MM.1S (cell line): ENCODE data around the gene WFDC6.

Source experiments
- DNase-seq: peaks from one replicate; pipeline ENCODE4 v3.0.0-alpha.2; 2015
- H2AFZ ChIP-seq: fragments of 300-600 bp; sonication (generic); 2 replicates; pipeline ENCODE4 v1.6.0; 2016; ENCODE audit warnings: antibody characterized with exemption, low read length
- H3F3A ChIP-seq: fragments of 300-600 bp; sonication (generic); 2 replicates; pipeline ENCODE4 v1.6.1; 2016; ENCODE audit warnings: mild to moderate bottlenecking, antibody characterized with exemption, low read length, moderate library complexity, mixed read lengths; ENCODE audit not compliant: insufficient read depth
- H3K27ac ChIP-seq: fragments of 300-600 bp; sonication (generic); 2 replicates; pipeline ENCODE4 v1.5.1; 2016; ENCODE audit warnings: mild to moderate bottlenecking, low read length
- H3K27me3 ChIP-seq: fragments of 300-600 bp; sonication (generic); replicated peaks from 2 replicates; pipeline ENCODE4 v1.6.0; 2016; ENCODE audit warnings: low read length; ENCODE audit not compliant: insufficient read depth
- H3K36me3 ChIP-seq: fragments of 300-600 bp; sonication (generic); replicated peaks from 2 replicates; pipeline ENCODE4 v1.6.1; 2016; ENCODE audit warnings: mild to moderate bottlenecking, low read length, mixed read lengths; ENCODE audit not compliant: insufficient read depth
- H3K4me1 ChIP-seq: fragments of 300-600 bp; sonication (generic); 2 replicates; pipeline ENCODE4 v1.6.1; 2016; ENCODE audit warnings: low read length, mixed read lengths
- H3K4me2 ChIP-seq: fragments of 300-600 bp; sonication (generic); 2 replicates; pipeline ENCODE4 v1.6.0; 2016; ENCODE audit warnings: low read depth, low read length
- H3K4me3 ChIP-seq: fragments of 300-600 bp; sonication (generic); 2 replicates; pipeline ENCODE4 v1.5.1; 2016; ENCODE audit warnings: low read length, mixed read lengths
- H3K79me2 ChIP-seq: fragments of 300-600 bp; sonication (generic); 2 replicates; pipeline ENCODE4 v1.6.1; 2016; ENCODE audit warnings: mixed run types, low read length, mixed read lengths
- H3K9ac ChIP-seq: fragments of 300-600 bp; sonication (generic); 2 replicates; pipeline ENCODE4 v1.6.1; 2016; ENCODE audit warnings: low read length, mixed read lengths
- H3K9me2 ChIP-seq: fragments of 300-600 bp; sonication (generic); replicated peaks from 2 replicates; pipeline ENCODE4 v1.6.1; 2016; ENCODE audit warnings: mild to moderate bottlenecking, low read length, mixed read lengths; ENCODE audit not compliant: insufficient read depth
- H3K9me3 ChIP-seq: fragments of 300-600 bp; sonication (generic); replicated peaks from 2 replicates; pipeline ENCODE4 v1.6.1; 2016; ENCODE audit warnings: mild to moderate bottlenecking, low read length, mixed read lengths; ENCODE audit not compliant: insufficient read depth
- H4K20me1 ChIP-seq: fragments of 300-600 bp; sonication (generic); 2 replicates; pipeline ENCODE4 v1.6.1; 2016; ENCODE audit warnings: mild to moderate bottlenecking, low read length, moderate library complexity, mixed read lengths; ENCODE audit not compliant: insufficient read depth
- CTCF ChIP-seq: fragments of 300-600 bp; sonication (generic); IDR thresholded peaks from 2 replicates; pipeline ENCODE4 v1.5.1; 2016; ENCODE audit warnings: antibody characterized with exemption, low read length, mixed read lengths
- EZH2 ChIP-seq: fragments of 300-600 bp; sonication (generic); optimal IDR thresholded peaks from 2 replicates; pipeline ENCODE3; 2017; ENCODE audit warnings: low read depth, mild to moderate bottlenecking, antibody characterized with exemption, low read length, mixed read lengths
- EZH2phosphoT487 ChIP-seq: fragments of 300-600 bp; sonication (generic); IDR thresholded peaks from 2 replicates; pipeline ENCODE4 v1.6.1; 2018; ENCODE audit warnings: antibody characterized with exemption, low read length

The WFDC6 gene

GRCh38 chr20:45583502-45583901 lies 44.2 kb upstream of the WFDC6 start:
- H3K79me2 ChIP-seq = no peaks in the 10 kb centered on the region
- H3K9me2 ChIP-seq = no peaks in the 10 kb centered on the region
- H4K20me1 ChIP-seq = no peaks in the 10 kb centered on the region
- H2AFZ ChIP-seq = no peak overlapping the region
- no peaks in the 10 kb centered on the region for H3K27me3 ChIP-seq
- H3K4me1 ChIP-seq = no peaks in the 10 kb centered on the region
- H3K36me3 ChIP-seq = no peaks in the 10 kb centered on the region
- H3K4me3 ChIP-seq = no peak overlapping the region
- no peak overlapping the region for H3K4me2 ChIP-seq
- TF ChIP-seq EZH2phosphoT487 (no peak), CTCF (no peak), EZH2 (no peak)
- H3K9ac ChIP-seq = no peak overlapping the region
- H3K9me3 ChIP-seq = no peaks in the 10 kb centered on the region
- DNase-seq = no peak
- H3F3A ChIP-seq = no peaks in the 10 kb centered on the region
- H3K27ac ChIP-seq = no peak overlapping the region

DNA sequence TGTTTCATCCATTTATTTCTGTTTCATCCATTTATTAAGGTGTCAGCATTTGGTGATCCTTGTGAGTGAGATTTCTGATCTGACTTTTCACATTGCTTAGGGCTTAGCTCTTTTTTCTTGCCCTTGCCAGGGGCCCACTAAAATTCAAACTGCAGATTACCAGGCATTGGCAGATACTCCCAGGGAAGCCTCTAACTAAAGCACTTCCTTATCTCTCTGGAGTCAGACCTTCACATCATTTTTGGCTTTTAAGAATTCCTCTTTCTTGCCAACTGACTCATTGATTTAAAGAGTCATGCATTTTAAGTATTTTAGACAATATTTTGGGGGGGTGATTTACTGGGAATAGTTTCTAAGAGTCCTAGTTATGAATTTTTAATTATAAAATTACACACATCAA lies 42.4 kb upstream of the WFDC6 start:
- no peak for TF ChIP-seq CTCF
- TF ChIP-seq EZH2phosphoT487 = no peak
- no peak for TF ChIP-seq EZH2
- Histone ChIP-seq H4K20me1 (no peaks in the 10 kb centered on the region), H3K4me1 (no peaks in the 10 kb centered on the region), H3F3A (no peaks in the 10 kb centered on the region), H3K27ac (no peak overlapping the region), H3K4me2 (no peak overlapping the region), H2AFZ (no peak overlapping the region), H3K9me3 (no peaks in the 10 kb centered on the region), H3K9me2 (no peaks in the 10 kb centered on the region), H3K9ac (no peak overlapping the region), H3K79me2 (no peaks in the 10 kb centered on the region), H3K36me3 (no peaks in the 10 kb centered on the region), H3K27me3 (no peaks in the 10 kb centered on the region), H3K4me3 (no peak overlapping the region)
- DNase-seq = no peak

GRCh38 chr20:45579184-45579583 lies 39.9 kb upstream of the WFDC6 start, which contains the start of gene WFDC8:
Gene WFDC8 (minus strand): TSS chr20:45579284. CDS start chr20:45579247, 37 bp downstream.
- TF ChIP-seq CTCF (no peak), EZH2 (no peak), EZH2phosphoT487 (no peak)
- H3K9ac ChIP-seq = no peak within 1 kb of the TSS
- no peak for DNase-seq

More at GRCh38 chr20:45579184-45579583, 39.9 kb upstream of the WFDC6 start, which contains the start of gene WFDC8:
- no peak within 1 kb of the TSS for H3K27ac ChIP-seq
- H3F3A ChIP-seq = no peaks in the 10 kb centered on the region
- no peaks in the 10 kb centered on the region for H3K79me2 ChIP-seq
- no peaks in the 10 kb centered on the region for H3K4me1 ChIP-seq
- no peaks in the 10 kb centered on the region for H4K20me1 ChIP-seq
- H3K9me3 ChIP-seq = no peaks in the 10 kb centered on the region
- no peak within 1 kb of the TSS for H3K4me3 ChIP-seq
- H3K27me3 ChIP-seq = no peaks in the 10 kb centered on the region
- H2AFZ ChIP-seq = no peak within 1 kb of the TSS
- H3K36me3 ChIP-seq = no peaks in the 10 kb centered on the region
- H3K4me2 ChIP-seq = no peak within 1 kb of the TSS
- H3K9me2 ChIP-seq = no peaks in the 10 kb centered on the region
